KOPT-K1 (cell line): ENCODE data around the gene WDFY2.
"Not testable (repeated sequence)": the region's sequence is repeated elsewhere in the genome, so short reads cannot be mapped to it uniquely, and the experiment has no call there.

ENCODE experiments used
- H3K27ac ChIP-seq: fragments of 200-600 bp; sonication (generic); 2 replicates; pipeline ENCODE4 v1.5.1; 2016; ENCODE audit warnings: antibody characterized with exemption, mild to moderate bottlenecking, low read depth, low read length; ENCODE audit not compliant: poor library complexity, severe bottlenecking
- H3K36me3 ChIP-seq: fragments of 200-600 bp; sonication (generic); 2 replicates; pipeline ENCODE4 v1.5.1; 2017; ENCODE audit warnings: antibody characterized with exemption, mild to moderate bottlenecking, low read length, moderate library complexity; ENCODE audit not compliant: insufficient read depth
- H3K9me3 ChIP-seq: fragments of 200-600 bp; sonication (generic); 2 replicates; pipeline ENCODE4 v1.5.1; 2017; ENCODE audit warnings: antibody characterized with exemption, low read length, mild to moderate bottlenecking; ENCODE audit not compliant: insufficient read depth, poor library complexity, severe bottlenecking

WDFY2 gene

GRCh38 chr13:51585696-51586095 is 1.4 kb downstream of the WDFY2 start:
- Histone ChIP-seq H3K27ac (no peak overlapping the region), H3K9me3 (no peaks in the 10 kb centered on the region), H3K36me3 (no peaks in the 10 kb centered on the region)

GRCh38 chr13:51587372-51587771 is 3.1 kb downstream of the WDFY2 start:
- Histone ChIP-seq H3K36me3 (no peaks in the 10 kb centered on the region), H3K27ac (no peak overlapping the region), H3K9me3 (no peaks in the 10 kb centered on the region)

- no peaks in the 10 kb centered on the region for H3K36me3 ChIP-seq
- no peak overlapping the region for H3K27ac ChIP-seq
- no peaks in the 10 kb centered on the region for H3K9me3 ChIP-seq
These were observed 4.2 kb downstream of the WDFY2 start for GRCh38 chr13:51588406-51588949.

- Histone ChIP-seq H3K36me3 (no peaks in the 10 kb centered on the region), H3K27ac (no peak overlapping the region), H3K9me3 (no peaks in the 10 kb centered on the region)
These were observed 5.5 kb downstream of the WDFY2 start for GRCh38 chr13:51589793-51590192.

GRCh38 chr13:51590231-51590970 is 6.1 kb downstream of the WDFY2 start:
- no peaks in the 10 kb centered on the region for H3K36me3 ChIP-seq
- no peaks in the 10 kb centered on the region for H3K9me3 ChIP-seq
- H3K27ac ChIP-seq: no peak overlapping the region

GRCh38 chr13:51590971-51591627 is 6.8 kb downstream of the WDFY2 start:
- Histone ChIP-seq H3K27ac (no peak overlapping the region), H3K9me3 (no peaks in the 10 kb centered on the region), H3K36me3 (no peaks in the 10 kb centered on the region)

GRCh38 chr13:51591938-51592337 is 7.7 kb downstream of the WDFY2 start:
- H3K36me3 ChIP-seq, H3K27ac ChIP-seq, H3K9me3 ChIP-seq: not testable (repeated sequence)

- Histone ChIP-seq H3K27ac (no peak overlapping the region), H3K36me3 (no peaks in the 10 kb centered on the region), H3K9me3 (no peaks in the 10 kb centered on the region)
These were observed 10.2 kb downstream of the WDFY2 start for GRCh38 chr13:51594432-51594831.

GRCh38 chr13:51595416-51595815 is 11.2 kb downstream of the WDFY2 start:
- H3K9me3 ChIP-seq: no peaks in the 10 kb centered on the region
- H3K36me3 ChIP-seq: no peaks in the 10 kb centered on the region
- no peak overlapping the region for H3K27ac ChIP-seq

GRCh38 chr13:51596541-51596940 is 12.3 kb downstream of the WDFY2 start:
- Histone ChIP-seq H3K36me3 (no peaks in the 10 kb centered on the region), H3K9me3 (no peaks in the 10 kb centered on the region), H3K27ac (no peak overlapping the region)

- Histone ChIP-seq H3K27ac (no peak overlapping the region), H3K36me3 (no peaks in the 10 kb centered on the region), H3K9me3 (no peaks in the 10 kb centered on the region)
These were observed 15.3 kb downstream of the WDFY2 start for GRCh38 chr13:51599444-51600176.

GRCh38 chr13:51600703-51601102 is 16.4 kb downstream of the WDFY2 start:
- H3K27ac ChIP-seq: no peak overlapping the region
- H3K36me3 ChIP-seq: no peaks in the 10 kb centered on the region
- H3K9me3 ChIP-seq: no peaks in the 10 kb centered on the region

GRCh38 chr13:51601601-51602565 is 17.6 kb downstream of the WDFY2 start:
- Histone ChIP-seq H3K36me3 (no peaks in the 10 kb centered on the region), H3K9me3 (no peaks in the 10 kb centered on the region), H3K27ac (no peak overlapping the region)

- Histone ChIP-seq H3K9me3 (no peaks in the 10 kb centered on the region), H3K36me3 (no peaks in the 10 kb centered on the region), H3K27ac (no peak overlapping the region)
These were observed 19.5 kb downstream of the WDFY2 start for GRCh38 chr13:51603716-51604115.
